Placental epithelial cell (primary cell): ENCODE measurements around the gene SLC25A46. TPM values are rescaled to one million over a fixed set of nuclear protein-coding genes. Genes with fewer than 3 reads are reported as not detected.

Source experiments
- total RNA-seq: library from RNA; depleted of rRNA; stranded (reverse); fragments of >200 nt; gene quantifications from 2 replicates; pipeline ENCODE4 v1.2.3, GENCODE V29; 2012

SLC25A46 gene
- 53.0 and 93.4 TPM in 2 replicates for total RNA-seq

GRCh38 chr5:110738812-110739651 lies at the start of gene SLC25A46:
TSS of gene SLC25A46 (plus strand) at chr5:110739007. CDS start at chr5:110739120, 113 bp downstream.

GRCh38 chr5:110726249-110727024 lies 12.4 kb upstream of the SLC25A46 start, which contains the start of gene TMEM232:
TSS of gene TMEM232 (minus strand) at chr5:110726671. CDS start at chr5:110667352, 59,319 bp downstream.

Other genes with a start within 250 kb of the SLC25A46 start
- gene TMEM232, start 12.3 kb upstream of the SLC25A46 start, total RNA-seq, result 2.0 and 4.3 TPM in 2 replicates